ENCODE data around the gene LY6G6D.
A peak's percentile ranks its signal among the peaks of the same experiment; 100 is the strongest.
"Not testable (repeated sequence)": the region's sequence is repeated elsewhere in the genome, so short reads cannot be mapped to it uniquely, and the experiment has no call there.

LY6G6D gene

GRCh38 chr6:31692353-31692752, 22.8 kb upstream of the LY6G6D start:
- no peak for DNase-seq

GRCh38 chr6:31692886-31693285, 22.3 kb upstream of the LY6G6D start:
- no peak for DNase-seq

- DNase-seq, result no peak
These were observed 21.6 kb upstream of the LY6G6D start for GRCh38 chr6:31693535-31693934.

GRCh38 chr6:31697555-31697954, 17.6 kb upstream of the LY6G6D start:
- no peak for DNase-seq

GRCh38 chr6:31700740-31701401, 14.3 kb upstream of the LY6G6D start:
- no peak for DNase-seq

- DNase-seq, result peak; percentile 12
These were observed 13.3 kb upstream of the LY6G6D start for GRCh38 chr6:31701666-31702404.

- DNase-seq, result no peak
These were observed 12.7 kb upstream of the LY6G6D start for GRCh38 chr6:31702405-31702818.

GRCh38 chr6:31702819-31703716, 12.1 kb upstream of the LY6G6D start, which contains the start of gene ABHD16A:
Gene ABHD16A, minus strand, starts transcription at chr6:31703324. Its CDS starts 43 bp downstream, at chr6:31703281.
- DNase-seq, result peak; percentile 98

GRCh38 chr6:31705931-31706330, 9.2 kb upstream of the LY6G6D start:
- DNase-seq, result no peak

GRCh38 chr6:31706599-31706998, 8.5 kb upstream of the LY6G6D start, which contains the start of gene LY6G6F:
Gene LY6G6F, plus strand, starts transcription at chr6:31706866. Its CDS starts 41 bp downstream, at chr6:31706907.
- DNase-seq, result no peak

GRCh38 chr6:31707701-31708100, 7.4 kb upstream of the LY6G6D start:
- DNase-seq, result no peak

GRCh38 chr6:31708224-31708623, 6.9 kb upstream of the LY6G6D start:
- no peak for DNase-seq

GRCh38 chr6:31709157-31709556, 6.0 kb upstream of the LY6G6D start:
- DNase-seq, result not testable (repeated sequence)

- DNase-seq, result no peak
These were observed 4.5 kb upstream of the LY6G6D start for GRCh38 chr6:31710523-31711219.

GRCh38 chr6:31711233-31711632, 3.9 kb upstream of the LY6G6D start:
- no peak for DNase-seq

GRCh38 chr6:31712296-31712695, 2.9 kb upstream of the LY6G6D start:
- no peak for DNase-seq

- DNase-seq, result no peak
These were observed 1.7 kb upstream of the LY6G6D start for GRCh38 chr6:31713465-31713864.

GRCh38 chr6:31713991-31714684, 1.0 kb upstream of the LY6G6D start:
- no peak for DNase-seq

GRCh38 chr6:31717499-31718222, 2.5 kb downstream of the LY6G6D start:
- no peak for DNase-seq

GRCh38 chr6:31718265-31718664, 3.1 kb downstream of the LY6G6D start:
- DNase-seq, result no peak

- no peak for DNase-seq
These were observed 3.9 kb downstream of the LY6G6D start for GRCh38 chr6:31719001-31719400.
